HG03135 (cell line): Measurements from ENCODE around the gene FAM210B.
"Not testable (repeated sequence)": the region's sequence is repeated elsewhere in the genome, so short reads cannot be mapped to it uniquely, and the experiment has no call there.

Experiments
- ATAC-seq: cut with Tn5 transposase; IDR thresholded peaks from one replicate; pipeline ENCODE4 v1.9.1; 2021; ENCODE audit warnings: mild to moderate bottlenecking, moderate library complexity; ENCODE audit not compliant: unreplicated experiment

The FAM210B gene, protein sequence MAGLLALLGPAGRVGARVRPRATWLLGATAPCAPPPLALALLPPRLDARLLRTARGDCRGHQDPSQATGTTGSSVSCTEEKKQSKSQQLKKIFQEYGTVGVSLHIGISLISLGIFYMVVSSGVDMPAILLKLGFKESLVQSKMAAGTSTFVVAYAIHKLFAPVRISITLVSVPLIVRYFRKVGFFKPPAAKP

DNA sequence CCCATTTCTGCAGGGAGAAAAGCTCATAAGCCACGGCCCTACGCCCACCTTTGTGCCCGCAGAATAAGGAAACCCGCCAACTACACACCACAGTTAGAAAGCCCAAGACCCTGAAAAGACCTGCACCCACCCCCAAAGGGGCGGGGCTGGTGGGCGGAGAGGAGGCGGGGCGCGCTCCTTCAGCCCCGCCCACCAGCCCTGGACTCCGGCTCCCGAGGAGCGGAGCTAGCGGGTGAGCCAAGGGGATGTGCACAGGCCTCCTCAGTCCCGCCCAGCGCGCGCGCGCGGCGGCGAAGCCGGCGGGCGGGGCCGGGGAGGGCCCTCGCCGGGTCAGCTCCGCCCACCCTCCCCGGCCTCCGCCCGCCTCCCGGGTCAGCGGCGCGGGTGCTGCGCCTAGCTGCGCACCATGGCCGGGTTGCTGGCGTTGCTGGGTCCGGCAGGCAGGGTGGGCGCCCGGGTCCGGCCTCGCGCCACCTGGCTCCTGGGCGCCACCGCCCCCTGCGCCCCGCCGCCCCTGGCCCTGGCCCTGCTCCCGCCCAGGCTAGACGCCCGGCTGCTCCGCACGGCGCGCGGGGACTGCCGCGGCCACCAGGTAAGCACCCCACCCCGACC, at the start of gene FAM210B:
TSS of gene FAM210B (plus strand) at position 375 of the 612 bp plus-strand sequence. CDS start at position 407, 32 bp downstream.
- ATAC-seq = peak; percentile 97

DNA sequence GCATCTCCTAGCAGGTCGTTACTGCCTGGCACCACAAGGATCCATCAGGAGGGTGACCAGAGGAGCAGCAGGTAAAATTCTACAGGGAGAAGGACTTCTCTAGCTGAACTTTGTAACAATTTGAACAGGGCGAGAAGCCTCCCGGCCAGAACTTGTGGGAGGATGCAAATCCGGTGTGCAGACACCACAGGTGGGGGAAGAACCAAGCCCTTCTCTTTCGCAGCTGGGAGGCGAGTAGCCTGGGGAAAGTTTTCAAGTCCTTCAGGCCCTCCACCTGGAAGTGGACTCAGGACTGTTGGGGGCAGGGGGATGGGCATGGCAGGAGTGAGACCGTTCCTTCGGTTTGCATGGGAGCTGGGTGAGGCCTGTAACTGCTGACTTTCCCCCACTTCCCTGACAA, 42.7 kb upstream of the FAM210B start:
- ATAC-seq = no peak

DNA sequence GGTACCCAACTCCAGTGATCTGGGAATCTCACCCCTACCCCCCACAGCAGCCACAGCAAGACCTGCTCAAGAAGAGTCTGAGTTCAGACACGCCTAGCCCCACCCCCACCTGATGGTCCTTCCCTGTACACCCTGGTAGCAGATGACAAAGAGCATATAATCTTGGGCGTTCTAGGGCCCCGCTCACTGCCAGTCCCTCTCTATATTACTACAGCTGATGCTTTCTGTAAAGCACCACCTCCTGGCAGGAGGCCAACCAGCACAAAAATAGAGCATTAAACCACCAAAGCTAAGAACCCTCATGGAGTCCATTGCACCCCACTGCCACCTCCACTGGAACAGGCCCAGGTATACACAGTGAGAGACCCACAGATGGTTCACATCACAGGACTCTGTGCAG, 42.3 kb upstream of the FAM210B start:
- ATAC-seq = no peak

DNA sequence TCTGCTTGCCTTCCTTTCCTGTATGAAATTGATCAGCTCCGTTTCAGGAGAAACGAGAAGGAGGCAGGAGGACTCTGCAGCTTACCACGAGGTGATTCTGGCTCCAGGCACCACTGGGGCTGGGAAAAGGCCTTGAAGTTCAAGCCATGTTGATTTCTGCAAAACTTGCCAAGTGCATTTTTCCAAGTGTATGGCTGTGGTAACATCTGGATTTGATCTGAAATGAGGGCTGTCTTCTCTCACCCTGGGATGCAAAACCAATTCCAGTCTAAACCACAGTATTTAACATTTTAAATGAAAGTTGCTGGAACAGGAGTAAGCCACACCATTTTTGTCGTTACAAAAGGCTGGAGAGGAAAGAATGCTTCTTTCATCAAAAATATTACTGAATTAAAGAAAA, 36.1 kb upstream of the FAM210B start:
- no peak for ATAC-seq

DNA sequence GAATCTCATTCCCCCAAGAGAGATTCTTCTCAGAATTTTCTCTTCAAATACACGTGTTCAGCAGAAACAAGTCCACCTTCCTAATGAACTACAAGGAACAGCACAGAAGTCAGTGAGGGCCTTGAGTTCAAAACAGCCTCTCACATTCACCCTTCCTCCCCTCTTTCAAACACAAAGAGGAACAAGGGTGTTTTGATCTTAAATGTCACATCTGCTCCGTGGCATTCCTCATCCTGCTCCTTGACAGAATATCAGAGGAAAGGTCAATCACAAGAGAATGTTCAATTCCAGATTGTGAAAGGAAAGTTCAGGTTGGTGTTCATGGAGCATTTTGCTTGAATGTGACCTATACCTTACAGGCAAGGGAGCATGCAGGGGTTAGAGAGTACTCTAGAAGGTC, 35.6 kb upstream of the FAM210B start:
- no peak for ATAC-seq

DNA sequence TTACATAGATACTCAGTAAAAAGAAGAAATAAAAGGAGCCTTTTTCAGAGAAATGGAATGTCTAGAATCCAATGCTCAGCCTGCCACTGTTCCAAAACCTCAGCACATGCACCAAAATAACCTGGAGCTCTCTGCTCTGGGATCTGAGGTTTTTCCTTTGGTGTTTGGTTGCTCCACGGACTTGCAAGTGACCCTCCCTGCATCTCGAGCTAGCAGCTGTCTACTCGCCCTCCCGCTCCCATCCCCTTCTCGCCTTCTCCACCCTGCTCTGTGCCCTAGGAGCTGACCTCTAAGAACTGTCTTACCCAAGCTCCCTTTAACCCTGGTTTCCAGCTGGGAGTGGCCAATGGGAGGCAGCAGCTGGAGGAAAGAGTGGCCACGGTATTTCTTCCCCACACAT, 35.1 kb upstream of the FAM210B start:
- no peak for ATAC-seq

DNA sequence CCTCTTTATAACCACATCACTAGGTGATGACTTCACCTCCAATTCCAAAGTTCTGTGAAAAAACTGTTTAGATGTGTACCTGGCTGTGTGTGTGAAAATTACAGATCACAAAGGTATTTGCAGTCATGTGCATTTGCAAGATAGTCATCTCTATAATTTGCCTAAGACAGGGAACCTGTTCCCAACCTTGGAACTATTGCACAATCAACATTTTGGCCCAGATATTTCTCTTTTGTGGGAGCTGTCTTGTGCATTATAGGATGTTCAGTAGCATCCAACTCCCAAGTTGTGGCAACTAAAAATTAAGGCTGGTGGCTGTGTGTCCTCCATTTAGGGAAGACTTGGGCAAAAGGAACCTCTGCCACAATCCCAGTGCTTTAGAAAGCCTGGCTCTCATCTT, 34.0 kb upstream of the FAM210B start:
- no peak for ATAC-seq

DNA sequence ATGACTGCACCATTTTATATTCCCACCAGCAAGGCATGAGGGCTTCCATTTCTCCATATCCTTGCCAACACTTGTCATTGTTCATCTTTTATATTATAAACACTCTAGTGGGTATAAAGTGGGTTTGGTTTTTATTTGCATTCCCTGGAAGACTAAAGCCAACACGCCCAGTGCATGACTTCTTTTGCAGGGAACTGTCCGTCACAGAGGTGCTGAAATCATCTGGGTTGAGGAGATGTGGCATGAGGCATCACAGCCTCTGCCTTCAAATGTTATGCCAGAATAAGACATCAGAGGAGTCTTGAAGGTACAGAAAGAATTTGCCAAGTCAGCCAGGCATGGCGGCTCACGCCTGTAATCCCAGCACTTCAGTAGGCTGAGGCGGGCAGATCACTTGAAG, 29.9 kb upstream of the FAM210B start:
- ATAC-seq = no peak

DNA sequence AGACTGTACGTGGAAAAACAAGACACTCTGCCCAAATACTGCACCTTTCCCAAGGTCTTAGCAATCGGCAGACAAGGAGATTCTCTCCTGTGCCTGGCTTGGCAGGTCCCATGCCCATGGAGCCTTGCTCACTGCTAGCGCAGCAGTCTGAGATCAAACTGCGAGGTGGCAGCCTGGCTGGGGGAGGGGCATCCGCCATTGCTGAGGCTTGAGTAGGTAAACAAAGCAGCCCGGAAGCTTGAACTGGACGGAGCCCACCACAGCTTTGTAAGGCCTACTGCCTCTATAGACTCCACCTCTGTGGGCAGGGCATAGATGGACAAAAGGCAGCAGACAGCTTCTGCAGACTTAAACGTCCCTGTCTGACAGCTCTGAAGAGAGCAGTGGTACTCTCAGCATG, 22.1 kb upstream of the FAM210B start:
- ATAC-seq = not testable (repeated sequence)

DNA sequence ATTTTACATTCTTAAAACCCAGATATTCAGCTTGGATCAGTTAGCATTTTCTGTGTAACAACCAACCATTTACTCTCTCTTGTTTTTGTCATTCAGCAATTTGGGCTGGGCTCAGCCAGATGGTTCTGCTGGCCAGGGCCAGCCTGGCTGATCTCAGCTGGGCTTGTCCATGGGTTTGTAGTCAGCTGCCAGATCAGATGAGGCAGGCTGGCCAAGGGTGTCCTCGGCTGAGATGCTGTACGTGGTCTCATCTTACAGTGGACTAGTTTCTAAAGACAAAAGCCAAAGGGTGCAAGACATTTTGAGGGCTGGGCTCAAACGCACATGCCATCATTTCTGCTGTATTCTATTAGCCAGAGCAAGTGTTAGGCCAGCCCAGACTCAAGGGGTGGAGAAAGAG, 16.0 kb upstream of the FAM210B start:
- ATAC-seq = no peak

DNA sequence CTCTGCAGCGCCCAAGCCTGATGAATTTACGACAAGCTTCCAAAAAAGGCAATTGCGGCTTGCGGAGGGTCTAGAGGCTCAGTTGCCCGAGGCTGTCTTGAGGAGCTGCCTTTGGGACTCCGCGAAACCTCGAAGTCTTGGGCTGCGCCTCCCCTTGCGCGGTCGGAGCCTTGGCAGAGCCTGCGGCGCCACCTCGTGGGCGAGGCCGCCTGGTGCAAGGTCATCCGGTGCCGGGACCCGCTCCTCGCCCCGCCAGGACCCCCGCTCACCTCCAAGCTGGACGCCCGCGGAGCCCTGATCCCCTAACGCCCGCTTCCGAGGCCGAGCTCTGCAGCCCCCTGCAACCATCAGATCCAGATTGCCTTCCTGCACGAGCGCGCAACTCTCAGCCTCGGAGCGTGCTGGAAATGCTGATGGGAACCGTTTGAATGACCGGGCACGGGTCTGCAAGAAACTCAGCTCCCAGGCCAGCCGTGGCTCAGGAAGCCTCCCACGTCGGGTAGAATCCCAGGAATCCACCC, 14.9 kb upstream of the FAM210B start:
- no peak for ATAC-seq

DNA sequence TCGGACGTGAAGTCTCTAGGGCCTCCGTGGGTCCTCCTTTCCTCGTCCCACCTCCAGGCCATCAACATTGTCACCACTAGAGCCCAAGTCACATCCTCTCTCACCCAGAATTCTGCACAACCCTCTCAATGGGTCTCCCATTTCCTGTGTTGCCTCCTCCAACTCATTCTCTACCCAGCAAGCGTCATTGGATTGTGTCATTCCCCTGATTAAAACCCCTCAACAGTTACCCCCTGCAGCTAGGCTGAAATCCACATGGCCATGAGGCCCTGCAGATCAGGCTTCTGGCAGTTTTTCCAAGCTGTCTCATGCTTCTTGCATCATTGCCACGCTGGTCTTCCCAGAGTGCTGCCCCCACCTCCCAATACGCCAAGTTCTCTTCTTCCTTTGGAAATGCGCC, 12.9 kb upstream of the FAM210B start:
- no peak for ATAC-seq

DNA sequence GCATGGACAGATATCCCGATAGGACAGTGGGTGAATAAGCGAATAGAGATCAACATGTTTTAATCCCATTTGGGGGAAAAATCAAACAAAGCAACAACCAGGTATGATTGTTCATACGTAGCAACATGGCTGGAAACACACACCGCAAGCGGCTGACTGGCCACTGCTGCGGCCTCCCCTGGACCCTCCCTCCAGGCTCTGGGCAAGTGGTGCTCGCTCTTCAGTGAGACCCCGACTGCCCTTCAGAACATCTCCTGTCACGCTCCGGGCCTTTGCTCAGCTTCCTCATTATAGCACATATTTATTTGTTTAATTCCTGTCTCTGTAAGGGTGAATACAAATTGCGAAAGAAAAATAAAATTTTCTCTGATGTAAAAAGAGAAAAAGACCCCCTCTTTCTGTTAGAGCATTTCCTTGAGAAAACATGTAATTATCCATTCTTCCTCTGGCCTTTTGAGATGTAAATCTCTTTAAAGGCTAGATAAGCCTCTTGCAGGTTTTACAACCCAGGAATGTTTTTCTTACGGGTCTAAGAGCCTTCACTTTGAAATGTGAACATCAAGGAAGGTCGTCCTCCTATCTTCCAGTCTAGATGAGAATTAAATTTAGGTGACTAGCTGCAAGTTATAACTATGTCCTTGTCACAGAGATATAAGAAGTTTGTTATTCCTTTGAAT, 11.0 kb upstream of the FAM210B start:
- no peak for ATAC-seq

DNA sequence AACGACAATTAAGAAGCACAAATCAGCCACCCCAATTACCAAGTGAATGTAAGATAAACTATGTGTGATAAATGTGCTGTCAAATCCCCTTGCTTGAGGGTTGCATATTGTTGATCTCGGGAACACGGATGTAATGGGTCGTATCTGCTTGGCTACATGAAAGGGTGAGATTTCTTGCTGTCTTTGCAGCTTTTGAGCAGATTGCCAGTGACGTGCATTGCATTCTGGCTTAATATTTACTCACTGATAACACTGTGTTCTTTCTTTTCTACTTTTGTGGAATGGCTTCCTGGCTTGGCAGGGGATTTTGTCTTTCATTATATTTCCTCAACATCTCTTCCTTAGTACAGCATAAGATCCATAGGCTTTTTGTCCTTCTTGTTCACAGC, 10.5 kb upstream of the FAM210B start:
- no peak for ATAC-seq

DNA sequence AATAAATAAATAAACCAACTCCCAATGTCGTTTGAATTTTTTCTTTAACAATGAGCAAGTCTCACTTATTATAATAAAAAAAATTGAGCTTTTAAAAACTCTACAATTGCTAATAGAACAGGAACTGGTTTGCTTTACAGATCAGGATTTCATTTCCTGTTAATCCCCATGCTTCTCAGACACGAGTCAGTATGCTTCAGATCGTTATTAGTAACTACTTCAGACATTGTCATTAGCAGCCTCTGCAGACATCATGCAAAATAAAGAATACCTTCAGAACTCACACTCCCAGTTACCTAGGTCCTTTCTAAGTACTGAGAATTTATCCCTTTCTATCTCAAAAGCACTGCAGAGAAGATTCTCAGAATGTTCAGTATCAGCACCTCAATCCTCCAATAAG, 10.0 kb upstream of the FAM210B start:
- ATAC-seq = no peak

DNA sequence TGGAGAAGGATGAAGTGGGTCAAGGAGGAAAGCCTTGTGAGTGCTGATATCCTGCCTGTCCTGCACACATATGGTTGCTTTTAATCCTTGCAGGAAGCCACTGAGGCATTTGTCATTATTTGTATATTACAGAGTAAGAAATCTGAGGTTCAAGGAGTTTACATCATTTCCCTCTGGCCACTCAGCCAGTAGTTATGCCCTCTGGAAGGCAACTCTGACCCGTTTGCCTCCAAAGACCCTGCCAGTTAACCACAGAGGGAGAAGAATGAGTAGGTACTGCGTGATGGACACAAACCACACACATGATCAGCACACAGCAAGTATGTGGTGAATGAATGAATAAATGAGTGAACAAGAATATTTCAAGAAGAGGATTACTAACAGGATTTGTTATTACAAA, 7.9 kb upstream of the FAM210B start:
- no peak for ATAC-seq

DNA sequence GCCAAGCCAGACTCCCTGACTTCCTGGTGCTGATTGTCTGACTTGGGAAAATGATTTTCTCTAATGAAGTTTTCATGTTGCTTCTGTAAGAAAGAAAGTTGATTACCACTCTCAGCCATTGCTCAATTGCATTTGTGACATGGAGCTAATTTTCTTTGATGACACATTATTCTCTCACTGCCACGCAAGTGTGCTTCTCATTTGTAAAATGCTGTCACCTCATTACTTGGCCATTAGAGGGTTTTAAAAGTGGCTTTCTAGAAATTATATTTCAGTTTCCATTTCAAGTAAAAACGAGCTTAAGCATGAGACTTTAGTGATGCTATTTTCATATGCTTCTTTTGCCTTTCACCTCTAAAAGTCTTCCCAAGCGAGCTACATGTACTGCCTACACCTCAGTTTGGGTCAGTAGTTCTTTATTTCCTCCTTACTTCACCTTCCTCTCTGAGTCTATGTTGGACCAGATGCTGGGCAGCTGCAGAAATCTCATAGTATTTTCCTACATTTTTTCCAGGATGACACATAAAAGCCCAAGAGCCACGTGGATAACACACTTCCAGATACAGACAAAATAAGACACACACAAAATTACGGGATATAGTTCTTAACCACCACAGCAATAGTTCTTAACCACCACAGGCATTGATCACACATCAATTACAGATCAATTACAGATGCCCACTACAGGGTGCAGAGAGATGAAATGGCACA, 6.3 kb upstream of the FAM210B start:
- ATAC-seq = no peak

DNA sequence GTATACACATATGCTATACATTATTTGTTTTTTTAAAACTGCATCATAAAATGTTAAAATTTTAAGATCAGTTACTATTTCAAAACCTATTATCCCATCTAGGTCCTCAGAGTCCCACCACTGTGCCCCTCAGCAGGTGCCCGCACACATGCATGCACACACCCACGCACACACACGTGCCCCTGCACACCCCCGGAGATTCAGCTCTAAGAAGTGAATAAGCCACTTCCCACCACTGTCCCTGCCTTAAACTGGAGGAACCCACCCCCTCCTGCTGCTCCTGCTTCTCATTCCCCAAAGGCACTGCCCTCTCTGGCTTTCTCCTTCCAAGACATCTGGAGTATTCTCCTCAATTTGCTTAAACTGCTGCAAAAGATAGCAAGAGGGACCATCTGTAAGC, 5.4 kb upstream of the FAM210B start:
- no peak for ATAC-seq

DNA sequence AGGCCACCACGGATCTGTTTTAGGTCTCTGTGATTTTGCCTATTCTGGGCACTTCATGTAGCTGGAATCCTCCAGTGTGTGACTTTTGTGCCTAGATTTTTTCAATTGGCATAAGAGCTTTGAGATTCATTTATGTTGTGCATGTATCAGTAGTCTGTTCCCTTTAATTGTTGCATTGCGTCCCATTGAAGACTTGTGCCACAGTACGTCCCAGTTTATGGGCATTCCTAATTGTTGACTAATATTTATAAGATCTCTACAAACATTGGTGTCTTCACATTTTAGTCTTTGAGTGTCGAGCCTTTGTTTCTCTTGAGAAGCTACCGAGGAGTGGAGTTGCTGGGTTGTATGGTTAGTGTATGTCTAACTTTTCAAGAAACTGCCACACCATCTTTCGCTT, 704 bp upstream of the FAM210B start:
- no peak for ATAC-seq

DNA sequence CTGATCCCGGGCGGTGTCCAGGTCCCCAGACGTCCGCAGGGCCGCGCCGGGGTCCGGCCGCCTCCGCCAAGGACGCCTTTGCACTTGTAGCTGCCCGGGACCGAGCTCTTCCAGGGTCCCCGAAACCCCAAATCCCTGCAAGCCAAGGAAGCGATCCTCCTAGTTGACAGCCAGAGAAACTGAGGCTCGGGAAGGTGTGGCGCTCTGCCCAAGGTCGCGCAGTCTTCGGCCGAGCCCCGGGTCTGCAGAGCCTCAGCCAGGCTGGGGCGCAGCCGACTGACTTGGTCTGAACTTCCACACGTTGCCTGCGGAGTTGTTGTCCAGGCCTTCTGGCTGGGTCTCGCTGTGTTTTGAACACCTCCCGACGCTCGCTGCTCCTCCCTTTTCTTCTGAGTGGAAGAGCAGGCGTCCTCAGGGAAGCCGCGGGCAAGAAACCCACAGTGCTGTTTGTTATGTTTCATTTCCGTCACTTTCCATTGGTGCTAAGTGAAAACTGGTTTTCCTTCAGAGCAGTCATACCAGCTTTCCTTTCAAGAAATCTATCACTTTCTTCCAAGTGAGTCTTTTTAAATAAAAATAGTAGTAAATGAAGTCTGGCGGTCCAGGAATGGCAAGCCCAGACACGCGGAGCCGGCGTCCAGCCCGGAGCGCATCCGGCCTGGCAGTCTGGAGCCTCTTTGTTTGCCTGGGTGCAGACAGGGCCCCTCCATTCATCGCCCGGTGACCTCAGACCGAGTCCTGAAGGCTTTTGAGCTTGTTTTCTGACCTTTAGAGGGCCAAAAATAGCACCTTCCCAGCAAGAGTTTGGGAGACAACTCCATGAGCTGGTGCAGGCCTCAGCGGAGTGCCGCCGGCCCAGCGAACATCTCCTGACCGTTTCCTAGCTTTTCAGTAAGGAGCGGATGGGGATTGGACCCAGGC, 698 bp downstream of the FAM210B start:
- ATAC-seq = peak; percentile 39
